SU-DHL-6 (cell line): ENCODE measurements around the gene NACAD.

ENCODE experiments used
- H2AFZ ChIP-seq: fragments of 200-600 bp; sonication (generic); 2 replicates; pipeline ENCODE4 v1.6.1; 2014; ENCODE audit warnings: low read depth, mild to moderate bottlenecking, moderate library complexity, mixed read lengths, antibody characterized with exemption, low read length; ENCODE audit not compliant: severe bottlenecking
- H3F3A ChIP-seq: fragments of 200-600 bp; shearing (Covaris generic); 2 replicates; pipeline ENCODE4 v1.6.0; 2016; ENCODE audit warnings: antibody characterized with exemption, mild to moderate bottlenecking; ENCODE audit not compliant: insufficient read depth
- H3K27ac ChIP-seq: fragments of 200-600 bp; sonication (generic); 2 replicates; pipeline ENCODE4 v1.5.1; 2016; ENCODE audit warnings: low read depth, mild to moderate bottlenecking, low read length, moderate library complexity, mixed read lengths
- H3K27me3 ChIP-seq: fragments of 200-600 bp; sonication (generic), shearing (Covaris generic); 2 replicates; pipeline ENCODE4 v1.6.0; 2014; ENCODE audit warnings: mild to moderate bottlenecking, low read length
- H3K36me3 ChIP-seq: fragments of 200-600 bp; sonication (generic); 2 replicates; pipeline ENCODE4 v1.6.1; 2014; ENCODE audit warnings: mild to moderate bottlenecking, low read length, mixed read lengths
- H3K4me2 ChIP-seq: fragments of 300-600, 200-600 bp; shearing (Covaris generic), sonication (generic); 2 replicates; pipeline ENCODE4 v1.6.0; 2014; ENCODE audit warnings: low read length, low read depth, mild to moderate bottlenecking; ENCODE audit not compliant: poor library complexity, severe bottlenecking
- H3K4me3 ChIP-seq: fragments of 200-600 bp; sonication (generic); 2 replicates; pipeline ENCODE4 v1.5.1; 2014; ENCODE audit warnings: antibody characterized with exemption, low read length, mild to moderate bottlenecking, mixed read lengths; ENCODE audit not compliant: insufficient read depth, poor library complexity, severe bottlenecking
- H3K79me2 ChIP-seq: fragments of 200-600 bp; sonication (generic); 2 replicates; pipeline ENCODE4 v1.6.1; 2014; ENCODE audit warnings: mild to moderate bottlenecking, low read length, moderate library complexity; ENCODE audit not compliant: insufficient read depth
- H3K9ac ChIP-seq: fragments of 200-600 bp; sonication (generic); 2 replicates; pipeline ENCODE4 v1.7.0; 2014; ENCODE audit warnings: mild to moderate bottlenecking, low read length
- H3K9me2 ChIP-seq: fragments of 200-600 bp; sonication (generic); replicated peaks from 2 replicates; pipeline ENCODE4 v1.6.1; 2014; ENCODE audit warnings: low read length; ENCODE audit not compliant: insufficient read depth
- H3K9me3 ChIP-seq: fragments of 200-600 bp; sonication (generic); 2 replicates; pipeline ENCODE4 v1.6.1; 2014; ENCODE audit warnings: low read length, mixed read lengths; ENCODE audit not compliant: insufficient read depth
- H4K20me1 ChIP-seq: fragments of 200-600 bp; sonication (generic); 2 replicates; pipeline ENCODE4 v1.6.1; 2014; ENCODE audit warnings: low read depth, mild to moderate bottlenecking, antibody characterized with exemption, low read length, moderate library complexity, mixed read lengths
- CTCF ChIP-seq: fragments of 200-600 bp; sonication (generic); IDR thresholded peaks from one replicate; pipeline ENCODE4 v1.5.1; 2017; ENCODE audit warnings: antibody characterized with exemption, mild to moderate bottlenecking, low read length, moderate library complexity; ENCODE audit not compliant: insufficient read depth, poor library complexity, severe bottlenecking
- EZH2phosphoT487 ChIP-seq: fragments of 200-600 bp; sonication (generic), shearing (Covaris generic); conservative IDR thresholded peaks from 2 replicates; pipeline ENCODE4 v1.6.1; 2018; ENCODE audit warnings: mild to moderate bottlenecking, antibody characterized with exemption, low read length, moderate library complexity, mixed read lengths

The NACAD gene

GRCh38 chr7:45103958-45104843 lies 15.4 kb upstream of the NACAD start:
- H3K9ac ChIP-seq, result no peak overlapping the region
- peaks cover 25% of the 10 kb centered on the region for H3K79me2 ChIP-seq
- H3K4me3 ChIP-seq, result no peak overlapping the region
- H3F3A ChIP-seq, result no peaks in the 10 kb centered on the region
- no peak overlapping the region for H2AFZ ChIP-seq
- no peaks in the 10 kb centered on the region for H3K9me2 ChIP-seq
- H3K4me2 ChIP-seq, result no peak overlapping the region
- no peaks in the 10 kb centered on the region for H3K9me3 ChIP-seq
- no peak for TF ChIP-seq EZH2phosphoT487
- TF ChIP-seq CTCF, result no peak
- no peak overlapping the region for H3K27ac ChIP-seq
- peaks cover 19% of the 10 kb centered on the region; the same call in 1 of the 2 replicates for H4K20me1 ChIP-seq
- peaks cover 12% of the 10 kb centered on the region; the same call in 1 of the 2 replicates for H3K36me3 ChIP-seq
- H3K27me3 ChIP-seq, result no peaks in the 10 kb centered on the region

GRCh38 chr7:45102785-45103712 lies 14.3 kb upstream of the NACAD start:
- Histone ChIP-seq H3K9me3 (no peaks in the 10 kb centered on the region), H3K27me3 (no peaks in the 10 kb centered on the region), H2AFZ (no peak overlapping the region), H3F3A (peaks cover 6% of the 10 kb centered on the region; the same call in 1 of the 2 replicates), H3K36me3 (peaks cover 8% of the 10 kb centered on the region; the same call in 1 of the 2 replicates), H3K4me2 (no peak overlapping the region), H4K20me1 (peaks cover 9% of the 10 kb centered on the region; the same call in 1 of the 2 replicates), H3K9ac (no peak overlapping the region), H3K9me2 (no peaks in the 10 kb centered on the region), H3K27ac (no peak overlapping the region), H3K79me2 (peaks cover 14% of the 10 kb centered on the region), H3K4me3 (no peak overlapping the region)
- TF ChIP-seq EZH2phosphoT487 (no peak), CTCF (no peak)

GRCh38 chr7:45101748-45102147 lies 13.0 kb upstream of the NACAD start:
- H3K9me2 ChIP-seq, result no peaks in the 10 kb centered on the region

More at GRCh38 chr7:45101748-45102147, 13.0 kb upstream of the NACAD start:
- no peaks in the 10 kb centered on the region for H3K9me3 ChIP-seq
- H3K79me2 ChIP-seq, result peaks cover under 1% of the 10 kb centered on the region; the same call in 1 of the 2 replicates
- no peak overlapping the region for H3K9ac ChIP-seq
- peaks cover 1% of the 10 kb centered on the region; the same call in 1 of the 2 replicates for H4K20me1 ChIP-seq
- TF ChIP-seq CTCF, result no peak
- H3K27ac ChIP-seq, result no peak overlapping the region
- H2AFZ ChIP-seq, result no peak overlapping the region
- H3F3A ChIP-seq, result peaks cover 17% of the 10 kb centered on the region
- no peak overlapping the region for H3K4me3 ChIP-seq
- no peaks in the 10 kb centered on the region for H3K27me3 ChIP-seq
- no peak overlapping the region for H3K4me2 ChIP-seq
- H3K36me3 ChIP-seq, result no peaks in the 10 kb centered on the region; the same call in 1 of the 2 replicates
